HCT116 (cell line): ENCODE data around the gene TUBA8. TPM values are rescaled to one million over a fixed set of nuclear protein-coding genes. Genes with fewer than 3 reads are reported as not detected.

Experiments
- ATAC-seq: fragments of 200-7000 bp; cut with Tn5 transposase; 2 replicates; pipeline ENCODE4 v1.9.1; 2020; ENCODE audit warnings: mild to moderate bottlenecking, moderate library complexity
- BruUV-seq: library from RNA; stranded (reverse); fragments of 400-500 nt; replicated peaks from 2 replicates; lab custom pipeline; 2021; lab: Mats Ljungman, UMichigan
- CTCF ChIA-PET: fragments of 300-600 bp; sonication (Branson Sonifier 250); formaldehyde crosslinking; loops from one replicate; lab custom pipeline; 2021; ENCODE audit warnings: antibody characterized with exemption; lab: Charles Lee
- POLR2A ChIA-PET: fragments of 300-600, 350-600 bp; sonication (Branson Sonifier 250); formaldehyde crosslinking; loops from one replicate; lab custom pipeline; 2021; ENCODE audit warnings: antibody characterized with exemption; lab: Charles Lee
- RAD21 ChIA-PET, 2 experiments: fragments of 300-600 bp; sonication (Branson Sonifier 250); formaldehyde crosslinking; loops; one replicate each; lab custom pipeline; 2023; ENCODE audit warnings: low total read pairs in 2 of 2; ENCODE audit not compliant: uncharacterized antibody in 2 of 2, unreplicated experiment in 2 of 2, low non-redundant PET in 1 of 2; lab: Charles Lee
- DNase-seq: peaks from one replicate; pipeline ENCODE4 v3.0.0-alpha.2; 2010; ENCODE audit warnings: low read depth, low spot score
- H2AFZ ChIP-seq: fragments of 200-600 bp; shearing (Covaris generic), sonication (generic); 2 replicates; pipeline ENCODE4 v1.6.1; 2017; ENCODE audit warnings: low read depth, mixed run types, mixed read lengths, antibody characterized with exemption, low read length; ENCODE audit not compliant: poor library complexity, severe bottlenecking
- H3K27ac ChIP-seq: 2 replicates; pipeline ENCODE4 v1.5.1; 2012; ENCODE audit warnings: low read depth, low read length
- H3K27me3 ChIP-seq: fragments of 200-600 bp; sonication (generic); 2 replicates; pipeline ENCODE4 v1.6.1; 2016; ENCODE audit warnings: mixed run types, low read length, mixed read lengths; ENCODE audit not compliant: insufficient read depth
- H3K36me3 ChIP-seq, 2 experiments: fragments of 200-500 bp in 1 of 2; fragments of 200-600 bp in 1 of 2; sonication (Bioruptor generic) in 1 of 2; sonication (generic) in 1 of 2; 2 replicates each; pipeline versions ENCODE4 v1.5.1 to v1.6.1; 2014 to 2016; ENCODE audit warnings: low read length in 2 of 2, inconsistent platforms in 1 of 2, mixed read lengths in 1 of 2, mixed run types in 1 of 2; ENCODE audit not compliant: insufficient read depth in 2 of 2, control insufficient read depth in 1 of 2
- H3K4me1 ChIP-seq, 2 experiments: fragments of 200-600 bp in 1 of 2; sonication (generic) in 1 of 2; 2 replicates each; pipeline versions ENCODE4 v1.5.1 to v1.6.1; 2012 to 2017; ENCODE audit warnings: low read length in 2 of 2, inconsistent platforms in 1 of 2, mild to moderate bottlenecking in 1 of 2, mixed read lengths in 1 of 2, mixed run types in 1 of 2, moderate library complexity in 1 of 2; ENCODE audit not compliant: insufficient read depth in 2 of 2, control insufficient read depth in 1 of 2
- H3K4me2 ChIP-seq: fragments of 200-600 bp; sonication (generic); 2 replicates; pipeline ENCODE4 v1.6.1; 2017; ENCODE audit warnings: mixed run types, low read length, mixed read lengths
- H3K4me3 ChIP-seq, 2 experiments: fragments of 200-600 bp in 1 of 2; sonication (generic) in 1 of 2; replicated peaks in 1 of 2; 2 replicates each; pipeline ENCODE4 v1.5.1; 2011 to 2016; ENCODE audit warnings: low read length in 2 of 2, control low read depth in 1 of 2, low read depth in 1 of 2, mild to moderate bottlenecking in 1 of 2, mixed read lengths in 1 of 2, mixed run types in 1 of 2
- H3K79me2 ChIP-seq: fragments of 200-600 bp; sonication (generic); 2 replicates; pipeline ENCODE4 v1.6.1; 2017; ENCODE audit warnings: mild to moderate bottlenecking, mixed run types, low read length, moderate library complexity, mixed read lengths; ENCODE audit not compliant: insufficient read depth
- H3K9ac ChIP-seq: fragments of 200-600 bp; sonication (generic); 2 replicates; pipeline ENCODE4 v1.6.1; 2016; ENCODE audit warnings: low read length, mixed read lengths
- H3K9me2 ChIP-seq: fragments of 200-600 bp; sonication (generic), shearing (Covaris generic); 2 replicates; pipeline ENCODE4 v1.6.1; 2017; ENCODE audit warnings: mixed run types, mild to moderate bottlenecking, moderate library complexity; ENCODE audit not compliant: insufficient read depth
- H3K9me3 ChIP-seq, 2 experiments: fragments of 200-500 bp in 1 of 2; fragments of 200-600 bp in 1 of 2; sonication (Bioruptor generic) in 1 of 2; sonication (generic) in 1 of 2; 2 replicates each; pipeline ENCODE4 v1.6.1; 2014 to 2017; ENCODE audit warnings: low read length in 2 of 2, mixed read lengths in 2 of 2, inconsistent platforms in 1 of 2, low read depth in 1 of 2, mild to moderate bottlenecking in 1 of 2, mixed run types in 1 of 2, moderate library complexity in 1 of 2; ENCODE audit not compliant: control insufficient read depth in 1 of 2, insufficient read depth in 1 of 2
- H4K20me1 ChIP-seq: fragments of 200-600 bp; sonication (generic), shearing (Covaris generic); 2 replicates; pipeline ENCODE4 v1.6.1; 2017; ENCODE audit warnings: mixed run types, mild to moderate bottlenecking, moderate library complexity; ENCODE audit not compliant: insufficient read depth
- ATF3 ChIP-seq: IDR thresholded peaks from 2 replicates; pipeline ENCODE4 v1.6.1; 2012
- CEBPB ChIP-seq: IDR thresholded peaks from 2 replicates; pipeline ENCODE4 v1.6.1; 2012; ENCODE audit warnings: low read depth
- EGR1 ChIP-seq: IDR thresholded peaks from 2 replicates; pipeline ENCODE4 v1.6.1; 2012; ENCODE audit warnings: low read depth
- ELF1 ChIP-seq: IDR thresholded peaks from 2 replicates; pipeline ENCODE4 v1.6.1; 2012; ENCODE audit warnings: low read depth, borderline replicate concordance
- EZH2phosphoT487 ChIP-seq: fragments of 200-600 bp; IDR thresholded peaks from 2 replicates; pipeline ENCODE4 v1.6.1; 2018; ENCODE audit warnings: antibody characterized with exemption, borderline replicate concordance
- FOSL1 ChIP-seq: IDR thresholded peaks from 2 replicates; pipeline ENCODE4 v1.6.1; 2012; ENCODE audit warnings: low read depth
- JUND ChIP-seq: IDR thresholded peaks from 2 replicates; pipeline ENCODE4 v1.6.1; 2012
- MAX ChIP-seq: IDR thresholded peaks from 2 replicates; pipeline ENCODE4 v1.6.1; 2012
- POLR2A ChIP-seq: IDR thresholded peaks from 2 replicates; pipeline ENCODE4 v1.7.0; 2011; ENCODE audit warnings: borderline replicate concordance; ENCODE audit not compliant: insufficient read depth, insufficient read length; ENCODE audit errors: extremely low read depth
- POLR2AphosphoS5 ChIP-seq: IDR thresholded peaks from 2 replicates; pipeline ENCODE4 v1.6.1; 2011; ENCODE audit warnings: mild to moderate bottlenecking, low read depth, low read length, moderate library complexity
- RAD21 ChIP-seq: IDR thresholded peaks from 2 replicates; pipeline ENCODE4 v1.6.1; 2012; ENCODE audit warnings: low read depth, mild to moderate bottlenecking
- REST ChIP-seq: IDR thresholded peaks from 2 replicates; pipeline ENCODE4 v1.6.1; 2012; ENCODE audit warnings: low read depth
- SIN3A ChIP-seq: IDR thresholded peaks from 2 replicates; pipeline ENCODE4 v1.6.1; 2012; ENCODE audit warnings: low read depth
- SP1 ChIP-seq: IDR thresholded peaks from 2 replicates; pipeline ENCODE4 v1.6.1; 2012; ENCODE audit warnings: low read depth
- SRF ChIP-seq: IDR thresholded peaks from 2 replicates; pipeline ENCODE4 v1.6.1; 2012; ENCODE audit warnings: low read depth
- TCF7L2 ChIP-seq: IDR thresholded peaks from 2 replicates; pipeline ENCODE4 v1.7.0; 2011; ENCODE audit warnings: borderline replicate concordance, inconsistent platforms; ENCODE audit not compliant: insufficient read depth, insufficient read length; ENCODE audit errors: extremely low read depth
- YY1 ChIP-seq: IDR thresholded peaks from 2 replicates; pipeline ENCODE4 v1.6.1; 2011; ENCODE audit warnings: low read length, low read depth, moderate library complexity, mild to moderate bottlenecking; ENCODE audit not compliant: insufficient replicate concordance; ENCODE audit errors: extremely low read depth
- ZFX ChIP-seq: fragments of 450-650 bp; IDR thresholded peaks from 2 replicates; pipeline ENCODE4 v1.6.1; 2017
- ZNF274 ChIP-seq: fragments of 200-500 bp; sonication (Bioruptor generic); IDR thresholded peaks from 2 replicates; pipeline ENCODE4 v1.6.1; 2014; ENCODE audit warnings: mild to moderate bottlenecking, low read depth, low read length, inconsistent platforms
- intact Hi-C: fragments of 100-400 bp; cut with micrococcal nuclease; formaldehyde crosslinking; loops from 2 replicates; pipeline ENCODE4 v1.10.0; 2022
- total RNA-seq: library from RNA; stranded (reverse); gene quantifications from one replicate; pipeline ENCODE4 v1.2.1, GENCODE V29; 2021; ENCODE audit not compliant: unreplicated experiment

Gene TUBA8
- total RNA-seq, 1 experiment from 2014 or later = 2.3 TPM

GRCh38 chr22:18114495-18114894 is 3.9 kb downstream of the TUBA8 start:
- no peak for TF ChIP-seq TCF7L2
- TF ChIP-seq FOSL1 = no peak
- TF ChIP-seq YY1 = no peak
- no peak for TF ChIP-seq EGR1
- TF ChIP-seq POLR2A = no peak
- no peak for TF ChIP-seq ZNF274
- TF ChIP-seq ZFX = no peak
- TF ChIP-seq SRF = no peak
- no peak for TF ChIP-seq CEBPB
- no peak for TF ChIP-seq SIN3A
- TF ChIP-seq POLR2AphosphoS5 = no peak
- TF ChIP-seq ATF3 = no peak
- no peak for TF ChIP-seq RAD21
- TF ChIP-seq REST = no peak
- TF ChIP-seq EZH2phosphoT487 = no peak
- TF ChIP-seq JUND = no peak
- TF ChIP-seq SP1 = no peak
- TF ChIP-seq ELF1 = no peak
- TF ChIP-seq MAX = no peak
- TF ChIP-seq, all 23 proteins: peak for 0
- Histone ChIP-seq H3K4me1 (no peaks in the 10 kb centered on the region), H3K9ac (no peak overlapping the region), H3K79me2 (no peaks in the 10 kb centered on the region), H3K27me3 (no peaks in the 10 kb centered on the region), H3K36me3 (no peaks in the 10 kb centered on the region), H2AFZ (no peak overlapping the region), H4K20me1 (no peaks in the 10 kb centered on the region), H3K4me3 (no peak overlapping the region), H3K9me3 (no peaks in the 10 kb centered on the region), H3K4me2 (no peak overlapping the region), H3K27ac (no peak overlapping the region), H3K9me2 (no peaks in the 10 kb centered on the region)
- intact Hi-C loops = no loop called here
- ATAC-seq = no peak
- BruUV-seq = no TSS peak
- RAD21 ChIA-PET = no interaction called here
- CTCF ChIA-PET = no interaction called here
- DNase-seq = no peak
- POLR2A ChIA-PET = no interaction called here
